Stimulated activated CD8-positive, alpha-beta memory T cell treated with anti-CD3 and anti-CD28 coated beads, Interleukin-15, amount 100 ng/mL, for 1 hour (primary cell): ENCODE results near the gene JUNB.
"Not testable (repeated sequence)": the region's sequence is repeated elsewhere in the genome, so short reads cannot be mapped to it uniquely, and the experiment has no call there.

Experiments
- DNase-seq: peaks from one replicate; pipeline ENCODE4 v3.0.0-alpha.2; 2020; ENCODE audit warnings: low read depth

Gene JUNB

DNA sequence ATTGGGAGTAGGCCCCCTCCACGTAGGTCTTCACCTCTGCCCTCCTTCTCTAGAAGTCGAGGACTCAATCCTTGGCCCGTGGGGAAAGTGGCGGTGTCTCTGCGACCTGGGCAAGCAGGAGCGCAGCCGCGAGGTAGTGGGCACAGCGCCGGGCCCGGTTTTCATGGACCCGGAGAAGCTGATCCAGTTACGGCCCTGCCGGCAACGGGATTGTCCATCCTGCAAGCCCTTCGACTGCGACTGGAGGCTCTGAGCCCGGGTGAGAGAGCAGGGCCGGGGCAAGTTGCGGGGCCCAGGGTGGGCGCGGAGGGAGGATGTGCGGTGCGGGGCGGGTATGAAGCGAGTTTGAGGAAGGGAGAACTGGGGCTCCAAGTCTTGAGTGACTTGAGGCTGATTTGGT, 12.8 kb downstream of the JUNB start:
- DNase-seq, result no peak

- peak; percentile 64 for DNase-seq
Measured at GRCh38 chr19:12806242-12807081, 15.2 kb downstream of the JUNB start, which contains the start of gene RNASEH2A. TSS of gene RNASEH2A (plus strand) at chr19:12806584. CDS start at chr19:12806674, 90 bp downstream.

GRCh38 chr19:12815088-12815487, 23.8 kb downstream of the JUNB start:
- DNase-seq, result no peak

DNA sequence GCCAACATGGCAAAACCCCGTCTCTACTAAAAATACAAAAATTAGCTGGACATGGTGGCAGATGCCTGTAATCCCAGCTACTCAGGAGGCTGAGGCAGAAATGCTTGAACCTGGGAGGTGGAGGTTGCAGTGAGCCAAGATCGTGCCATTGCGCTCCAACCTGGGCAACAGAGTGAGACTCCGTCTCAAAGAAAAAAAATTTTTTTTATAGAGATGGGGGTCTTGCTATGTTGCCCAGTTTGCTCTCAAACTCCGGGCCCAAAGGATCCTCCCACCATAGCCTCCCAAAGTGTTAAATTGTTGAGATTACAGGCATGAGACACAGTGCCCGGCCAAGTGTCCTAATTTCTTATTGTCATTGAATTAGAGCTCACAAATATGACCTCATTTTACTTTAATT, 25.9 kb downstream of the JUNB start:
- not testable (repeated sequence) for DNase-seq

DNA sequence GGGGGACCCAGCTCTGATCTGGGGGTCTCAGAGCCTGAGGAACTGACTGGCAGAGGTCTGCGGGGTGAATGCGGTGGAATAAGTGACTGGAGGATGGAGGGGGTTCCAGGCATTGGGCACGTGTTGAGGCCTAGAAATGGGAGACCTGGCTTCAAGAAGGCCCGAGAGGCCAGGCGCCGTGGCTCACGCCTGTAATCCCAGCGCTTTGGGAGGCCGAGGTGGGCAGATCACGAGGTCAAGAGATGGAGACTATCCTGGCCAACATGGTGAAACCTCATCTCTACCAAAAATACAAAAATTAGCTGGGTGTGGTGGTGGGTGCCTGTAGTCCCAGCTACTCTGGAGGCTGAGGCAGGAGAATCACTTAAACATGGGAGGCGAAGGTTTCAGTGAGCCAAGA, 26.5 kb downstream of the JUNB start:
- DNase-seq, result not testable (repeated sequence)

- DNase-seq, result no peak
Measured at GRCh38 chr19:12821761-12822160, 30.5 kb downstream of the JUNB start.

DNA sequence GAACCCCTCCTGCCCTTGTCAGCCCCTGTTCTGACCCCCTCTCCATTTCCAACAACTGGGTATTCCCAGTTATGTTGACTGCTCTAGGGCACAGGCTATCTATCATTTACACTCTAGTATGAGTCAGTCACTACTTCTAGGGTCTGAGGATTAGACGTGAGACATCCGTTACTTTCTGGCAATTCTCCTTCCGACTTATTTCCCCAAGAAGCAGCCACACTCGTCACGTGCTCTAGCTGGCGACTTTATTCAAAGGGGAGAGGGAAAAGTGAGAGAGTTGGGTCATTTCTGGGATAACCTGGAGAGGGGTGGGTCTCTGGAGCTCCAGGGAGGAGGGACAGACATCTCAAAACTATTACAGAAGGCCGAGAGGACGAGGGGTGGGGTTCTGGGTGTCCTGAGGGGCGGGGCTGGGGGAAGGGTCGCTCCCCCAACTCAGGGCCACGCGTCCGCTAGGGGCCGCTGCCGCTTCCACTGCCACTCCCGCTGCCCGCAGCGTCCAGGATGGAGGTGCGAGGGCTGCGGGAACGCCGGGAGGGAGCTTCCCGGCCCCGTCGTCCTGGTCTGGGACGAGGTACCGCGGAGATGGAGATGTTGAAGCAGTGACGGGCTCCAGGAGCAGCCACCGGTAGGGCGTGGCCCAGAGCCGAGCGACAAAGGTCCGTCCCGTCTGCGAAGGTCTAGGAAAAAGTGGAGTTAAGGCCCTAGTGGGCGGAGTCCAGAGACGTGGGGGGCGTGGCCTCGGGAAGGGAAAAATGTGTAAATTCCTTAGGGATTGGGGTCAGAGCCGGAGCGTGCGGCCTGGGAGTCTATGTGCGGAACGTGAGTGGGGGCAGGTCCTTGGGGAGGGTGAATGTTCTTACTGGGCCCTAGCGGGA, 34.2 kb downstream of the JUNB start:
- DNase-seq, result no peak

DNA sequence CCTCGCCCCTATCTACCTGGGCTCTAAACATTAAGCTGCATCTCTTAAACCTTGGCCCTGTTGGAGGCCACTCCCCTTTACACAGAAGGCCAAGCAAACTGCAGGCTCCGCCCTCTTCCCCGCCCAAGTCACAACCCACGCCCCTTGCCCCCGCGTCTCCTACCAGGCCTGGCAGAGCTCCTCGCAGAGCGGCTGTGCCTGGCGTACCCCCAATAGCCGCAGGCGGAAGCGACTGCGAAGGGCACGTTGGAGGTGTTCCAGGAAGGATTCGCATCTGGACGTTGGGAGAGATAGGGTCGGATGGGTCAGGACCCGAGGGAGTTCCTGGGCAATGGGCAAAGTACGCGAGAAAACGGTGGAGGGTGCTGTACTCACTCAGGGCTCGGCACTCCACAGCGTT, 37.2 kb downstream of the JUNB start:
- no peak for DNase-seq

GRCh38 chr19:12833418-12833737, 42.1 kb downstream of the JUNB start:
- no peak for DNase-seq

GRCh38 chr19:12833738-12834565, 42.7 kb downstream of the JUNB start:
- DNase-seq, result no peak

DNA sequence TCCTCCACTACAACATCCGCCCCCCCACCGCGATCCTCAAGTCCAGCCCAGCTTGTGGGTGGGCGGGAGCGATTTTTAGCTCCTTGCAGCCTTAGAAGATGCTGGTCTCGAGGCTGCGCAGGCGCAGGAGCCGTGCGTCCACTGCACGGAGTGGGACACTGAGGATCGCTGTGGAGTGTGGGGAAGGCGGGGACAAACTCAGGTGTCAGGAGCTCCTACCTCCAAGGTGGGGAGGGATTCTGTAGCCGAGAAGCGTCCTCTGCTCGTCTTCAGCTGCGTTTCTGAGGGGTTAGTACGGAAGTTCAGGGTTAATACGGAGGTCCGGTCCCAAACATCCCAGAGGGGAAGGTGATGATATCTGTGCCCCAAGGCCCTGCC, 43.3 kb downstream of the JUNB start, which contains the start of gene RTBDN:
Gene RTBDN (minus strand): TSS at position 14 of the 378 bp plus-strand sequence. CDS start 4,600 bp downstream, outside the sequence.
- DNase-seq, result no peak

DNA sequence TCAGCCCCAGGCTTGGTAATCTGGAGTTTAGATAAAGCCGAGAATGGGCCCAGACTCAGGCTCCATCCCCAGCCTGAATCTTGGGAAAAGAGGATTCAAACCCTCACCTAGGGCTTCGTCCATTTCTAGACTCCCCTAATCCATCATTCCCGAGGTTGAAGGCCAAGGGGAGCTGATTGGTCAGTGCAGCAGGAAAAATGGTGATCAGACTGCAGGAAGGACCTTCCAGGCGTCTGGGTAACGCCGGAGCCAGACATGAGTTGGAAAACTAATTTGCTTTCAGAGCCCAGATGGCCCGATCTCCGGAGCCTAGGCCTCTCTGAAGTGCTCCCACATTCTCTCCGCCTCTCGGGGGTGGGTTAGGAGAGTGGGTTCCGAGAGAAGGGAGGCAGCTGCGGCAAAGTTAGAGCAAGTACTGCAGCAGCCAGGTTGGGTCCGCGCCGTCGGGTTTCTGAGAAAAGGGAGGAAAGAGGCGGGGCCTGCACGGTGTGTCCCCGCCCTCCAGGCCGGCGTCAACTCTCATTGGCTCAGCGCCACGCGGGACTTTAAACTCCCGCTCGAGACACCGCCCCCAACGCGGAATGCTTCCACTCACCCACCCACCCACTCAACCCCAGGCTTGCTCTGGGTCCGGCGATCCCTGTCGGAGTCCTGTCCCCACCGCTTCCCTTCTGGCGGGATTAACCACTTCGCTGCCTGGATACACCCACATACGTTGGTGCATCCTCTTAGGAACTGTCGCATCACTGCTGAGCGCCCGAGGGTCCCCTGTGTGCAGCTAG, 43.9 kb downstream of the JUNB start:
- DNase-seq, result no peak

- DNase-seq, result no peak
Measured at GRCh38 chr19:12836529-12836863, 45.2 kb downstream of the JUNB start.

DNA sequence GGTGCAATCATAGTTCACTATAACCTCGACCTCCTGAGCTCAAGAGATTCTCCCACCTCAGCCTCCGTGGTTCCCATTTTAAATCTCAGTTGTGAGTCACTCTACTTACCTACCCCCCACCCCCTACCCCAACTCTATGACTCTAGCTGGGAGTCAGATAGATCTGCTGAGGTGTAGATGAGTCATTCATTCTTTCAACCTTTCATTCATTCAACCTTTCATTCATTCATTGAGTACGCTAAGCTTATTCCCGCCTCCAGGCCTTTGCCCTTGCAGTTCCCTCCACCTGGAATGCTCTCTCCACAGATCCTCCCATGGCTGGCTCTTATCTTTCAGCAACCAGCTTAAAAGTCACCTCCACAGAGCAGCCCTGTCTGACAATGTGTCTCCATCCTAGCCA, 45.9 kb downstream of the JUNB start:
- DNase-seq, result no peak

DNA sequence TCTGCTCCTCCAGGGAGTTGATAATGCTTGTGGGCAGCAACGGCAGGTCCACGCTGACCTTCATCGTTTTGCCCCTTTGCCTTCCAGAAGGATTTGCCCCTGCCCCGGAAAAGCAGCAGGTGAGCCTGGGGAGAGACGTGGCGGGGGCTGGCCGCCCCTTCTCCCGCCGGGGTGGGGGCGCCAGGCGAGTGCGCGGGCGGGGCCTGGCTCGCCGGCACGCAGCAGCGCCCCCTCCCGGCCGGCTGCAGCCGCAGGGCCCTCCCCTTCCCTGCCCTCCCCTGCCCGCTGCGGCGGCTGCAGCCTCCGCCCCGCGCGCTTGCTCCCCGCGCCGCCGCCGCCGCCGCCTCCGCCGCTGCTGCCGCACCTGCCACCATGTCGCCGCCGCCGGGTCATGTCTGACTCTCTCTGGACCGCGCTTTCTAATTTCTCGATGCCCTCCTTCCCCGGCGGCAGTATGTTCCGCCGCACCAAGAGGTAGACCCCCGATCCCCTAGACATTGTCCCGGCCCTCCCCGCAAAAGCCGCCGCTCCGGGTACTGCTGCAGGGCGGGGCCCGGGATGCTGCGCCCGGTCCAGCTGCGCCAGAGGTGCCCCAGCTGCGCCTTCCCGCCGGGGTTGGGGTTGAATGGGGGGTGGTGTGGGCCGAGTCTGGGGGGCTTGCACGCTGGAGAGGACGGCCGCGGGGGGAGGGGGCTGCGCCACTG, 47.0 kb downstream of the JUNB start, which contains the start of gene MAST1:
Gene MAST1 (plus strand): TSS at position 334 of the 704 bp plus-strand sequence. CDS start 58 bp downstream, at position 392.
- no peak for DNase-seq

DNA sequence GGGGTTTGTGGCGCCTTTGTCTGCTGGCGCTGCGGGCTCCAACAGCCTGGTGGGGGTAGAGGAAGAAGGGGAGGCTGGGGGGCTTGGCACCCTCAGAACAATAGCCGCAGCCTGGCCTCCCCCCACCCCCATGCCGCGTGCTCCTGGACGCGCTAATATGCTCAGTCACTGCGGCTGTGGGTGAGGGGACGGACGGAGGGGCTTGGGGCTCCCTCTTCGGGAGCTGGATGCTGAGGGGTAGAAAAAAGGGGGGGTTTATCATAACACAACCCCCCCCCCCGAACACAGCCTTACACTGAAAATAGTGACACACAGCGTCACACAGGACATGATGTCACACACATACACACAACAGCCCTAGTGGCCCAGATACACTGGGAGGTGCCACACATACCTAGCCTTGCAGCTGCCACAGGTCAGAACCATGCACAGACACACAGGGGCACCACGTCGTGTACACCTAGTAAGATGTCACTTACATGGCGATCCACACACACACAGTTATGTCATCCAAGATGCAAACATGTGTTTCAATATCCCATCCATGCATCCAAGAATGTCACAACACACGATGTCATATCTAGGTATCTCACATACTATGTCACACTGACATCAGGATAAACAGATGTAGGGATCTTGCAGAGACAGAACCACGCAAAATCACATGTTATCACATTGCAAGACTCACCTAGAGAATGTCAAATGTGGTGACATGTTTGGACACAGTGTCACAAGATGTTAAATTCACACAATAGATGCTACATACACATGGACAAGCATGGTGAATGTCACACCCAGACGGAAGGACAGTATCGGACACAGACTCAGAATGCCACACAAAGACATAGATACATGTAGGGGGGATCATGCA, 47.8 kb downstream of the JUNB start:
- DNase-seq, result no peak

DNA sequence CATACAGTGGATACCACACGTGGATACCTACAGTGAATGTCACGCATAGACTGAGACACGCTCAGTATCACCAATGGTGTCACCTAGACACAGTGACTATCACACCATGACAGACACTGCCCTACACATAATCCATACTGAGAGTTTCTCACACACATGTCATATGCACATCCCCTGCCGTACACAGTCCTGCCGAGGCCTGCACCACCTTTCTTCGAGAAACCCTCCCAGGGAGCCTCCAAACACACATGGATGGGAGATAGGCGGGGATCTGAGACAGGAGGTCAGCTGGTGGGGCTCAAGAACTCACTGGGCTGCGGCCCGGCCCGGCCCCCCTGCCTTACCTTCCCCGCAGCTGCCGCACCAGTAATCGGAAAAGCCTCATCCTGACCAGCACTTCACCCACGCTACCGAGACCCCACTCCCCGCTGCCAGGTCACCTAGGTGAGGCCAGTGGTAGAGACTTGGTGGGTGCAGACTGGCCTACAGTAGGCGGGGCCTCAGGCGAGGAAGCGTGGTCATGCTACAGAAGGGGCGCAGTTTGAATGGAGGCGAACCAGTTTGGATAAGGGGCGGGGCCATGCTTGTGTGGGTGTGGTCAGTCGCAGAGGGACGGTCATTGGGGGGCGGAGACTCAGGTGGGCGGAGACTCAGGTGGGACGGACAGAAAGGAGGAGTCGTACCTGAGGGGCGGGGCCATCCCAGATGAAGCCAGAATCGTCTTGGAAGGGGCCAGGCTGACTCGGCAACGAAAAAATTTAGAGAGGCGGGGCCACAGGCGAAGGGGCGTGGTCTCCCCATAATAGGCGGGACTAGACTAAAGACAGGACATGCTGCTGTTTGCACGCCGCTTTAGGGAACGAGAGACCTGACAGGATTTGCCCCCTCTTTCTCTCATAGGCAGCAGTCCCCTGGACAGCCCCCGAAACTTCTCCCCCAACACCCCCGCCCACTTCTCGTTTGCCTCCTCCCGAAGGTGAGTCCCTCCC, 49.1 kb downstream of the JUNB start:
- no peak for DNase-seq

DNA sequence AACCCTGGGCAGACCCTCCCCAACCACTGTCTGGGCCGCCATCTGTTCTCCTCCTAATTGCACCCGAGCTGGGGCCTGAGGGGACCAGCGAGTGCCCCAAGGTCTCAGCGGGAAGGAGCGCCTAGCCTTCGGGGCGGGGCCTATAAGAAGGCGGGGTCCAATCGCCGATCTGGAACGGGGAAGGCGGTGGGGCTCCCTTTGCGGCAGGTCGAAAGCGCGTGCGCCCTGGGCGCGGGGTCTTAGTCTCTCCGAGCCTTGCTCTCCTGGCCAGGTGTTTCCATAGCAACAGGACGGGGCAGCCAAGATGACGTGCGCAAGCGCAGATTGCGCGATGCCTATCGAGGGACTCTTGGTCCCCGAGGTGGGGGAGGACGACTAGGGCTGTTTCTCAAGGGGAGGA, 49.8 kb downstream of the JUNB start:
- DNase-seq, result no peak
